Measurements from ENCODE around the gene FOXP1. TPM values are rescaled to one million over a fixed set of nuclear protein-coding genes. Genes with fewer than 3 reads are reported as not detected.

FOXP1 gene
- total and polyA plus RNA-seq, 12 donors: 4.8 to 56.0 (median 43.8) TPM

GRCh38 chr3:71012971-71013370 is 570.6 kb downstream of the FOXP1 start:
- H3K27me3 ChIP-seq: no peaks in the 10 kb centered on the region
- H3K9me3 ChIP-seq: peaks cover 0 to 8% (median 0%) of the 10 kb centered on the region in 11 donors
- ATAC-seq (no peak), DNase-seq (no peak)
- H3K4me3 ChIP-seq: no peak overlapping the region
- TF ChIP-seq, protein P1, sequence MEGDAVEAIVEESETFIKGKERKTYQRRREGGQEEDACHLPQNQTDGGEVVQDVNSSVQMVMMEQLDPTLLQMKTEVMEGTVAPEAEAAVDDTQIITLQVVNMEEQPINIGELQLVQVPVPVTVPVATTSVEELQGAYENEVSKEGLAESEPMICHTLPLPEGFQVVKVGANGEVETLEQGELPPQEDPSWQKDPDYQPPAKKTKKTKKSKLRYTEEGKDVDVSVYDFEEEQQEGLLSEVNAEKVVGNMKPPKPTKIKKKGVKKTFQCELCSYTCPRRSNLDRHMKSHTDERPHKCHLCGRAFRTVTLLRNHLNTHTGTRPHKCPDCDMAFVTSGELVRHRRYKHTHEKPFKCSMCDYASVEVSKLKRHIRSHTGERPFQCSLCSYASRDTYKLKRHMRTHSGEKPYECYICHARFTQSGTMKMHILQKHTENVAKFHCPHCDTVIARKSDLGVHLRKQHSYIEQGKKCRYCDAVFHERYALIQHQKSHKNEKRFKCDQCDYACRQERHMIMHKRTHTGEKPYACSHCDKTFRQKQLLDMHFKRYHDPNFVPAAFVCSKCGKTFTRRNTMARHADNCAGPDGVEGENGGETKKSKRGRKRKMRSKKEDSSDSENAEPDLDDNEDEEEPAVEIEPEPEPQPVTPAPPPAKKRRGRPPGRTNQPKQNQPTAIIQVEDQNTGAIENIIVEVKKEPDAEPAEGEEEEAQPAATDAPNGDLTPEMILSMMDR (IDR thresholded peaks at IDR 0.05): no peak
- WGBS, 2 donors: 96 to 100% methylated on average over 1 of the region's 1 CpG
- peaks cover 0 to 61% (median 40%) of the 10 kb centered on the region in 9 donors for H3K4me1 ChIP-seq
- H3K36me3 ChIP-seq: peaks cover 0 to 46% (median 13%) of the 10 kb centered on the region in 9 donors
- intact Hi-C loops (cut with DNase I): loop anchor here in 1 of 10 donors (5.0 kb wide), 1 partner anchor 39 kb away; no protein-coding TSS in a partner anchor
- no peak overlapping the region for H3K27ac ChIP-seq

- peak overlapping the region in 1 of 10 donors; percentile 2 for H3K27ac ChIP-seq
- peaks cover 0 to 8% (median 0%) of the 10 kb centered on the region in 11 donors for H3K9me3 ChIP-seq
- no peaks in the 10 kb centered on the region for H3K27me3 ChIP-seq
- peaks cover 0 to 63% (median 43%) of the 10 kb centered on the region in 9 donors for H3K4me1 ChIP-seq
- peaks cover 0 to 46% (median 13%) of the 10 kb centered on the region in 9 donors for H3K36me3 ChIP-seq
- H3K4me3 ChIP-seq: no peak overlapping the region
- no peak for DNase-seq
- TF ChIP-seq, protein P1 (IDR thresholded peaks at IDR 0.05): no peak
- intact Hi-C loops (cut with DNase I): loop anchor here in 1 of 10 donors (5.0 kb wide), 1 partner anchor 41 kb away; no protein-coding TSS in a partner anchor
- ATAC-seq: no peak
- WGBS, 2 donors: 88 to 92% methylated on average over 6 of the region's 6 CpGs
These were observed 571.8 kb downstream of the FOXP1 start for GRCh38 chr3:71011565-71012287.

DNA sequence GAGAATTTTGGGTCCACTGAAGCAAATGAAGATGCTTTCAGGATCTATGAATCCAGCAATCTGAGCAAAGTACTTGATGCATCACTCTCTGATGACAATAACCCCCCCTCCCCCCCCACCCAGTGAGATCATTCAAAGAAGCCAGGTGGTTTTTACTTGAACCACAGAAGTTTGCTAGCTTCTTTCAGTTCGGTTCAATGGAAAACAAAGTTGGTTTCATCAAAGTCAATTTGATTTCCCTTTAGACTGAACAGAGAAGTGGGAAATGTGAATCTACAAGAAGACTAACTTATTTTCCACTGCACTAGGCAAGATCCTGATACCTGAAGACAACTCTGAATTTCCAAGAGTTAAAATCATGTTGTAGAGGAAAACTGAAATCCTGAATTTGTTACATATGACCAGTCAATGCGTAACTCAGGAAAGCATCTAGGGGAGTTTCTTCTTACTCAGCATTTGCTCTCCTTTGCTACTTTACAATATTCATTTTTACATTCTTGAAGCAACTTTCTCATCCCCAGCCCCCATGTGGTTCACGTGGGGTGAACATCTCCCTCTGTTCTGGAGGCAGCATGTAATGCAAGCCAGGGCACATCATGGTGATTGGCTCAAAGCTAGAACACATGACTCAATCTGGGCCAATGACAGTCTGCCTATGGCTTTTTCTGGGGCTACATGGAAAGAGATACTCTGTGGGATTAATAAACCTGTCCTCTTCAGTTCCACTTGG is 572.6 kb downstream of the FOXP1 start:
- TF ChIP-seq, protein P1 (IDR thresholded peaks at IDR 0.05): no peak
- peaks cover 0 to 42% (median 13%) of the 10 kb centered on the region in 9 donors for H3K36me3 ChIP-seq
- H3K4me1 ChIP-seq: peaks cover 0 to 67% (median 43%) of the 10 kb centered on the region in 9 donors
- H3K27ac ChIP-seq: peak overlapping the region in 1 of 10 donors; percentile 2
- no peaks in the 10 kb centered on the region for H3K27me3 ChIP-seq
- H3K4me3 ChIP-seq: no peak overlapping the region
- intact Hi-C loops (cut with DNase I): loop anchor here in 1 of 10 donors (5.0 kb wide), 1 partner anchor 41 kb away; no protein-coding TSS in a partner anchor
- WGBS, 2 donors: 79 to 87% methylated on average over 3 of the region's 3 CpGs
- H3K9me3 ChIP-seq: peaks cover 0 to 8% (median 0%) of the 10 kb centered on the region in 11 donors
- ATAC-seq: no peak
- DNase-seq: no peak

DNA sequence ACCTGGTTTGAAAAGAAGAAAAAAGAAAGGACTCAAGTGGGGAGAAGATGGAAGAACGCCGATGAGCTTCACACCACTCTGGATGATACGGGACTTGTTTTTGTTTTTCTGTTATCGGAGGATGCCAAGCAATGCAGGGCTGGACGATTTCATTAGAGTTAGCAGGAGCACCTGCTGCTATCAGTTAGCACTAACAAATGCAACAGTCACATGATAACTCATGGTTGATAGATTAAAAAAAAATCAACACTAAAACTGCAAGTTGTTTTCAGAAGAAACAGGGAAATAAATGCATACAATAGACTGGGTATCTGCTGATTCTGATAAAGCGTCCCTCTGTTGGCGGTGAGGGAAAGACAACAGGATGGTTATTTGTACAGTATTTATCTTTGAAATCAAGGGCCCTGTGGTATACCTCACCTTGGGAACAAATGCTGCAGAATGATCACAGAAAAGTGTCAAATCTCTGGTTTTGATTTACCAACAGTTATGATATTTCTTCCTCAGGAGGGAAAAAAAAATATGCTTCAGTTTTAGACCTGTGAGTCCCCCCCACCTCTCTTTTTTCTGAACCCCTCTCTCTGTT is 575.1 kb downstream of the FOXP1 start:
- TF ChIP-seq, protein P1 (IDR thresholded peaks at IDR 0.05): no peak
- H3K4me1 ChIP-seq: peaks cover 0 to 78% (median 46%) of the 10 kb centered on the region in 9 donors
- H3K27ac ChIP-seq: peak overlapping the region in 6 of 10 donors; percentile 15 to 43 (median 32)
- WGBS, 2 donors: 52 to 59% methylated on average over 7 of the region's 7 CpGs
- intact Hi-C loops (cut with DNase I): loop anchor here in 8 of 10 donors (5.0 to 10.0 kb wide), 8 partner anchors 56 to 579 kb away; partner anchors contain the start of gene FOXP1 (in 5 of the 8)
- no peak overlapping the region for H3K4me3 ChIP-seq
- H3K36me3 ChIP-seq: peaks cover 0 to 22% (median 0%) of the 10 kb centered on the region in 9 donors
- H3K27me3 ChIP-seq: no peaks in the 10 kb centered on the region
- ATAC-seq (no peak), DNase-seq (no peak)
- no peaks in the 10 kb centered on the region for H3K9me3 ChIP-seq

Data from heart right ventricle (tissue), 16 donors.